GM12878 (cell line): Measurements from ENCODE around the gene CCDC106. TPM values are rescaled to one million over a fixed set of nuclear protein-coding genes. Genes with fewer than 3 reads are reported as not detected.

Source experiments
- ATAC-seq: fragments of 200-7000 bp; cut with Tn5 transposase; 3 replicates; pipeline ENCODE4 v1.9.1; 2020; ENCODE audit warnings: mild to moderate bottlenecking, moderate library complexity
- BruUV-seq: library from RNA; stranded (reverse); fragments of 400-500 nt; replicated peaks from 2 replicates; lab custom pipeline; 2021; lab: Mats Ljungman, UMichigan
- CTCF ChIA-PET: fragments of 300-600 bp; sonication (Branson Sonifier 250); formaldehyde crosslinking; extraction: SDS; loops from one replicate; lab custom pipeline; 2021; ENCODE audit warnings: inconsistent platforms; lab: Yijun Ruan, JAX
- POLR2A ChIA-PET: fragments of 350-600 bp; formaldehyde crosslinking; extraction: SDS; loops from one replicate; lab custom pipeline; 2021; ENCODE audit warnings: inconsistent platforms; lab: Charles Lee
- RAD21 ChIA-PET: fragments of 300-600 bp; sonication (Branson Sonifier 250); formaldehyde crosslinking; loops from one replicate; lab custom pipeline; 2023; ENCODE audit warnings: antibody characterized with exemption; ENCODE audit not compliant: unreplicated experiment; lab: Charles Lee
- SMC1A ChIA-PET: fragments of 300-600 bp; sonication (Branson Sonifier 250); formaldehyde crosslinking; loops from one replicate; lab custom pipeline; 2023; ENCODE audit not compliant: unreplicated experiment, uncharacterized antibody; lab: Charles Lee
- DNase-seq: peaks from one replicate; pipeline ENCODE4 v3.0.0-alpha.2; 2011; ENCODE audit warnings: low read depth, low spot score
- FAIRE-seq: peaks from 3 replicates; lab custom pipeline; 2011; peaks lifted over from hg19 to GRCh38; lab: Jason Lieb, UNC
- H2AFZ ChIP-seq: 2 replicates; pipeline ENCODE4 v1.6.0; 2011; ENCODE audit warnings: low read depth, low read length, control low read depth; ENCODE audit not compliant: control insufficient read depth
- H3K27ac ChIP-seq: 2 replicates; pipeline ENCODE4 v1.5.1; 2011; ENCODE audit warnings: control low read depth; ENCODE audit not compliant: control insufficient read depth, insufficient read depth
- H3K27me3 ChIP-seq, 2 experiments: replicated peaks in 1 of 2; 2 replicates each; pipeline versions ENCODE4 v1.6.0 to v1.6.1; 2011; ENCODE audit warnings: low read length in 1 of 2; ENCODE audit not compliant: control insufficient read depth in 2 of 2, insufficient read depth in 2 of 2
- H3K36me3 ChIP-seq, 2 experiments: 2 replicates each; pipeline ENCODE4 v1.5.1; 2011; ENCODE audit warnings: low read length in 1 of 2; ENCODE audit not compliant: control insufficient read depth in 2 of 2, insufficient read depth in 2 of 2
- H3K4me1 ChIP-seq: 2 replicates; pipeline ENCODE4 v1.6.1; 2011; ENCODE audit warnings: mild to moderate bottlenecking, low read length, moderate library complexity, mixed read lengths; ENCODE audit not compliant: control insufficient read depth, insufficient read depth
- H3K4me2 ChIP-seq: 2 replicates; pipeline ENCODE4 v1.6.0; 2011; ENCODE audit warnings: control low read depth; ENCODE audit not compliant: control insufficient read depth, insufficient read depth
- H3K4me3 ChIP-seq: fragments of 200-600 bp; sonication (generic); 2 replicates; pipeline ENCODE4 v1.5.1; 2016
- H3K79me2 ChIP-seq: 2 replicates; pipeline ENCODE4 v1.6.0; 2011; ENCODE audit warnings: low read length; ENCODE audit not compliant: control insufficient read depth, insufficient read depth
- H3K9ac ChIP-seq: 2 replicates; pipeline ENCODE4 v1.8.0; 2011; ENCODE audit warnings: low read length, control low read depth, mixed read lengths; ENCODE audit not compliant: control insufficient read depth, insufficient read depth
- H3K9me3 ChIP-seq: replicated peaks from 3 replicates; pipeline ENCODE4 v1.5.1; 2011; ENCODE audit warnings: mild to moderate bottlenecking, low read length; ENCODE audit not compliant: control insufficient read depth, insufficient read depth
- H4K20me1 ChIP-seq: 2 replicates; pipeline ENCODE4 v1.6.0; 2011; ENCODE audit not compliant: control insufficient read depth, insufficient read depth
- BCL3 ChIP-seq: IDR thresholded peaks from 2 replicates; pipeline ENCODE4 v1.6.1; 2011; ENCODE audit warnings: borderline replicate concordance, low read depth, mild to moderate bottlenecking, moderate library complexity, low read length; ENCODE audit not compliant: insufficient read depth, poor library complexity, severe bottlenecking
- GABPA ChIP-seq: IDR thresholded peaks from 2 replicates; pipeline ENCODE4 v1.6.1; 2014; ENCODE audit warnings: antibody characterized with exemption, low read depth, mild to moderate bottlenecking, inconsistent platforms
- SMAD5 ChIP-seq: IDR thresholded peaks from 2 replicates; pipeline ENCODE4 v1.6.1; 2016; ENCODE audit warnings: antibody characterized with exemption, low read depth
- SMARCA5 ChIP-seq: fragments of 450-650 bp; IDR thresholded peaks from 2 replicates; pipeline ENCODE4 v1.6.1; 2017; ENCODE audit warnings: mild to moderate bottlenecking
- ZBTB40 ChIP-seq: fragments of 450-650 bp; IDR thresholded peaks from 2 replicates; pipeline ENCODE4 v1.6.1; 2016; ENCODE audit warnings: mild to moderate bottlenecking, moderate library complexity, borderline replicate concordance
- WGBS: methylation state at CpG from one replicate; pipeline ENCODE4 v1.1.6; 2016; ENCODE audit warnings: low lambda C conversion rate; ENCODE audit not compliant: insufficient replicate concordance, insufficient coverage; ENCODE audit errors: missing lambda C conversion rate; 5-methylcytosine and 5-hydroxymethylcytosine counted together
- in situ Hi-C: fragments of 300-500 bp; cut with MboI; formaldehyde crosslinking; loops from 9 replicates; pipeline ENCODE4 v1.14.3; 2018; ENCODE audit warnings: mixed read lengths
- intact Hi-C: fragments of 100-400 bp; cut with micrococcal nuclease; formaldehyde crosslinking; loops from one replicate; pipeline ENCODE4 v1.14.2; 2022; ENCODE audit not compliant: unreplicated experiment
- polyA plus RNA-seq, 11 experiments: library from polyadenylated mRNA; depleted of rRNA in 4 of 11; unstranded in 6 of 11; stranded (reverse) in 5 of 11; fragments of >200 nt; fragmentation: Nextera tagmentation in 4 of 11; fragmentation: Illumina TruSeq in 1 of 11; extraction: Ambion mirVana in 4 of 11; extraction: Trizol in 1 of 11; gene quantifications; 1 replicate in 1 of 11; 2 replicates in 10 of 11; pipeline versions ENCODE4 v1.2.1 to v1.2.3, GENCODE V29; 2011 to 2016; ENCODE audit warnings: inconsistent platforms in 2 of 11, missing spikeins in 2 of 11, low read depth in 1 of 11
- total RNA-seq, 4 experiments: library from RNA; depleted of rRNA in 3 of 4; stranded (reverse); fragments of >200 nt in 3 of 4; fragmentation: Illumina TruSeq in 1 of 4; extraction: Trizol in 1 of 4; gene quantifications; 2 replicates each; pipeline versions ENCODE4 v1.2.1 to v1.2.3, GENCODE V29; 2013 to 2021

CCDC106 gene
- total and polyA plus RNA-seq, 10 of the 15 experiments (the other 5 are each of a cell fraction or from before 2014, with no cell fraction given): 0.04 to 35.9 (median 19.8) TPM

- Histone ChIP-seq H3K36me3 (peaks cover 26% of the 10 kb centered on the region in 2 experiments), H3K4me3 (no peak overlapping the region), H3K4me2 (no peak overlapping the region), H3K4me1 (peaks cover 29% of the 10 kb centered on the region), H3K9ac (no peak overlapping the region), H2AFZ (no peak overlapping the region), H3K27me3 (no peaks in the 10 kb centered on the region), H3K9me3 (no peaks in the 10 kb centered on the region), H4K20me1 (peaks cover 9% of the 10 kb centered on the region), H3K27ac (no peak overlapping the region), H3K79me2 (peaks cover 55% of the 10 kb centered on the region)
- in situ Hi-C loops: no loop called here
- FAIRE-seq (no peak), DNase-seq (no peak), ATAC-seq (no peak)
- no TSS peak for BruUV-seq
- 91% methylated on average over 9 of the region's 9 CpGs for WGBS
- SMC1A ChIA-PET: no interaction called here
- RAD21 ChIA-PET: interaction anchor here (0.5 to 1.2 kb wide), 2 partner anchors 27 to 49 kb away, joined by 3 to 5 read pairs; partner anchors contain the start of gene U2AF2
- POLR2A ChIA-PET: no interaction called here
- intact Hi-C loops: no loop called here
- no peak for TF ChIP-seq SMARCA5
- TF ChIP-seq GABPA: no peak
- no peak for TF ChIP-seq SMAD5
- TF ChIP-seq ZBTB40: peak; percentile 86
- no peak for TF ChIP-seq BCL3
- CTCF ChIA-PET: interaction anchor here (0.5 to 1.2 kb wide), 4 partner anchors 24 to 319 kb away, joined by 3 to 4 read pairs (median 3); no protein-coding TSS in a partner anchor
These were observed 33.4 kb downstream of the CCDC106 start for GRCh38 chr19:55681131-55682092.
